ENCODE data around the gene SPRED1.

The SPRED1 gene

GRCh38 chr15:38283010-38283409 is 30.4 kb downstream of the SPRED1 start:
- DNase-seq (ENCODE audit: low spot score), result no peak

GRCh38 chr15:38285456-38285855 is 32.8 kb downstream of the SPRED1 start:
- no peak for DNase-seq (ENCODE audit: low spot score)

DNA sequence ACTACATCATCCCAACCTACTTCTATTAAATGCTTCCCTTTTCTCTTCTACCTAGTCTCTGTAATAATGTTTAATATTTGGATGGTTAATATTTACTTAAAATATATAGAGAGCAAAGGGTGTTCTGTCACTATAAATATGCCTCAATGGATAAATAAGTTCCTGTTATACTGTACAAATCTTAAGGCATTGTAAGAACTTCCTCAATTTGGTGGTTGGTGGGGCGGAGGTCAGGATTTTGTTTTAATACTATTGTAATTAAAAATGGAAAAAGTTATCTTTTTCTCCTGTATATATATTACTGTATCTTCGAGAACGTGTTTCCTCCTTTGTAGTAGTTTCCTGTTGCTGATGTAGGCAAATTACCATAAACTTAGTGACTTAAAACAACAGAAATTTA is 41.5 kb downstream of the SPRED1 start:
- DNase-seq (ENCODE audit: low spot score), result no peak

- no peak for DNase-seq (ENCODE audit: low spot score)
Observed at GRCh38 chr15:38297623-38298388, 45.2 kb downstream of the SPRED1 start.

DNA sequence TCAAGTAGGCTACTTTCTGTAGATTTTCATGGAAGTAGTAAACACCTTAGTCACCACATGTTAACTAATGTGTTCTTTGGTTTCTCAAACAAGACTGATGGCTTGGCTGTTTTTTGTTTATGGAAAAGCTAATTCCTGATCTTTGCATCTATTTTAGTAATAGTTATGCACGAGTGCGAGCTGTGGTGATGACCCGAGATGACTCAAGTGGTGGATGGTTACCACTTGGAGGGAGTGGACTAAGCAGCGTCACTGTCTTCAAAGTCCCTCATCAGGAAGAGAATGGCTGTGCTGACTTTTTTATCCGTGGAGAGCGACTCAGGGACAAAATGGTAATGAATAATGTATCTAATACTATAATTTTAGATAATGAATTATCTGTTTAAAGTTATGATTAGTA is 46.6 kb downstream of the SPRED1 start:
- peak; percentile 41 for DNase-seq (ENCODE audit: low spot score)

DNA sequence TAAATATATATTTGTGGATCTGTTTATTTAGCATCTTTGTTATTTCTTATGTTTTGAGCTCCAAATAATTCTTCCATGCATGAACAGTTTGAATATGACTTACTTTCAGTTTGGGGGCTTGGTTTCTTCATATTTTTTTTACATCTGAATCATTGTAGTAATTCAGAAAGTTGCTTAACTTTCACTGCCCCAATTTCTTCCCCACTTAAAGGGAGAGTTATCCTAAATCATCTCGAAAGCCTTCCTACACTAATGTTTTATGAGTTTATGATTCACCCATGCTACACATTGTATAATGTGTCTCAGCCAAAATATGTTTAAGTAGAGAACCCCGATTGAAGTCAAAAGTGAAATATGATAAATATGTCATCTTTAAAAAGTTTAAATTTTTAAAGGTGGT is 47.8 kb downstream of the SPRED1 start:
- peak; percentile 10 for DNase-seq (ENCODE audit: low spot score)

DNA sequence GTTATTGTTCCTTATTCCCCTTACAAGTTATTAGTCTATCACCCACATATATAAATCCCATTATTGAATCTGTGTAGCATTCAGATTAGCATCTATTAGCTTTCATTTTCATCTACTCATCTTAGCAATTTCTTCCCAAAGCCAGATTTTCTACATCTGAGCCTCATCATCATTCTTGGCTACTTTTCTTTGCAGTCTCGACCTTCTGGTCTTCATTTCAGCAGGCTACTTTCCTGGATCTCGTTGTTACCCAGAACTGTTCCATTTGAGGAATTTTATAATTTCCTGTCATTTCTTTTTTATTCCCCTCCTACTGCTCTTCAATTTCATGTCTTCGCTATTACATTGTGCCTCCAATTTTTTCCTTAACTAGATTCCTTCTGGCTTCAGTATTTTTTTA is 51.8 kb downstream of the SPRED1 start:
- no peak for DNase-seq (ENCODE audit: low spot score)

GRCh38 chr15:38307251-38307650 is 54.6 kb downstream of the SPRED1 start:
- DNase-seq (ENCODE audit: low spot score), result no peak

DNA sequence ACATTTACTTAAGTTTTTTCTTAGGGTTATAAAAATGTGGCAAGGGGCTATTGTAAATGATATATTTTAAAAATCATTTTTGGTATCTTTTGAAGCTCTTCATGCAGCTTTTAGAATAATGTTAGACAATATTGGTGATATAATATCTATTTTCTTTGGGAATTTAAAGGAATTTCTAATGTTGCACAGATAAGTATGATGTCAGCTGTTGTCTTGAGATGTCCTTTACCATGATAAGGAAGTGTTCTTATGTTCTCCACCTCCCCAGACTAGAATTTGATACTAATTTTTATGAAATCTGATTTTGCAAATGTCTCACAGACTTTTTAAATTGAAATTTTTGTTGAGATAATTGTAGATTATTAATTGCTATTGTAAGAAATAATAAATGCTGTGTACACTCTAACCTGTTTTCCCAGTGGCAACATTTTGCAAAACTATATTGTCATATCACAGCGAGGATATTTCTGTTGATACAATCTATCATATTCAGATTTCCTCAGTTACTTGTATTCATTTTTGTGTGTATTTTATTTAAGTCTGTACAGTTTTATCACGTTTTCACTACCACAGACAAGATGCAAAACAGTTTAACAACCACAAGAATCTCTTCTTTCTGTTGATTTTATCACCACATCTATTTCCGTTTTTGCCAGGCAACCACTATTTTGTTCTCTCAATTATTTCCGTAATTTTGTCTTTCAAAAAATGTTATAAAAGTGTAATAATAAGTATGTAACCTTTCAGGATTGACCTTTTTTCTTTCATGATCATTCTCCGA is 55.4 kb downstream of the SPRED1 start:
- no peak for DNase-seq (ENCODE audit: low spot score)

DNA sequence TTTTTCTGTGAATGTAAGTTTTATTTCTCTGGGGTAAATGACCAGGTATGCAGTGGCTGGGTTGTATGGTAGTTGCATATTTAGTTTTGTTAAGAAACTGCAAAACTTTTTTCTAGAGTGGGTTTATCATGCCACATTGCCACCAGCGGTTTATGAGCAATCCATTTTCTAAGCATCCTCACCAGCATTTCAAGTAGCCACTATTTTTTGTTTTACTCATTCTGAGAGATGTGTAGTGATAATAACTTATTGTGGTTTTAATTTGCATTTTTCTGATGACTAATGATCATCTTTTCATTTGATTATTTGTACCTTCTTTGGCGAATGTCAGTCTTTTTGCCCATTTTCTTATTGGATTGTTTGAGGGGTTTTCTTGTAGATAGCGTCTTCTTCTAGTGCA is 56.2 kb downstream of the SPRED1 start:
- DNase-seq (ENCODE audit: low spot score), result no peak

DNA sequence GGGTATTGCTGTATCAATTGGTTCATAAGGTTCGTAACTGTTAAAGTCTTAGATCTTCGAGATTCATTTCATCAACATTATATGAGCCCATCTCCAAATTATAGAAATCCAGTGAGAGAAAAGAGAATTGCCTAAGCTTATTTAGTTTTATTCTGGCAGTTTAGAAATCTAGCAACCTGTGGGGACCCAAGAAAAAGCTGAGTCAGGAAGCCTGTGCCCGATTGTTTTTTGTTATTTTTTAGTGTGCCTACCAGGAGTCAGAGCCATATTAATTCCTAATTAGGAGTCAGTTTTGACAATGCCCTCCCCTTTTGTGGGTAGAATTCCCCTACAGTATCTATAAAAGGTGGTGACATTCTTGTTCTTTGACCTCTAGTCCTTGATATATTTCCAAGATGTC is 59.6 kb downstream of the SPRED1 start:
- no peak for DNase-seq (ENCODE audit: low spot score)

DNA sequence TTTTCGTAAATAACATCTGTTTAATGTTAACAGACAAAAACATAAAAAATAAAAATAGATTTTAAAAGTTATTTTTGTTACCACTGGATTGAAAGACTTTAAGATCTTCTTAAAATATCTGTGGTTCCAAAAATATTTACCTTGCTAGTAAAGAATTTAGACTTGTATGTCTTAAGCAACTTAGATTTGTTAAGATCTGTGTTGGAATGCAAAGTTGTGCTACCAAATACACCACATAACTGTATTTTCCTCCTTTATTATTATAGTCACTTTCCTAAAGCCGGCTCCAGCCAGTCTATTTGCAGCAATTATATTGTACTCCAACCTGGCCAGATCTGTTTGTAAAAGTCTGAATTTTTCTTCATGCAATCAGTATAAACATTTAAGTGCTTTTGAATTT is 63.7 kb downstream of the SPRED1 start:
- DNase-seq (ENCODE audit: low spot score), result no peak

DNA sequence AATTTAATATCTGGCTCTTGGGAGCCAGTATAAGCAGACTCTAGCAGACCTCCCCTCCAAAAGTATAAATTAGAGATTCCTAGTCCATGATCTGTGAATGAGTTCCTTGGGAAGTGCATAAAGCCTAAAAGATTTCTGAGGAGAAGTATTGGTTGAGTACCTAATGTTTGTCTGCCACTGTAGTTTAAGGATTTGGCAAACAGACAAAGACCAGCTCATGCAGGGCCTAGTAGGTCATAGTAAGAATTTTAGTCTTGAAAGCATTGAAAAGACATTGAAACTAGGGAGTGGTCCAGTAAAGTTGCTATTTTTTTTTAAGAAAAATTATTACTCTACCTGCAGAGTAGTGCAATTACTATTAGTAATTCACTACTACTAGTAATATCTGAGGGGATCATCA is 67.5 kb downstream of the SPRED1 start:
- DNase-seq (ENCODE audit: low spot score), result no peak

- no peak for DNase-seq (ENCODE audit: low spot score)
Observed at GRCh38 chr15:38320866-38321265, 68.2 kb downstream of the SPRED1 start.

- no peak for DNase-seq (ENCODE audit: low spot score)
Observed at GRCh38 chr15:38323895-38324294, 71.3 kb downstream of the SPRED1 start.

- no peak for DNase-seq (ENCODE audit: low spot score)
Observed at GRCh38 chr15:38324939-38325647, 72.5 kb downstream of the SPRED1 start.

GRCh38 chr15:38325648-38325990 is 73.0 kb downstream of the SPRED1 start:
- DNase-seq (ENCODE audit: low spot score), result no peak

GRCh38 chr15:38332711-38333110 is 80.1 kb downstream of the SPRED1 start:
- no peak for DNase-seq (ENCODE audit: low spot score)

DNA sequence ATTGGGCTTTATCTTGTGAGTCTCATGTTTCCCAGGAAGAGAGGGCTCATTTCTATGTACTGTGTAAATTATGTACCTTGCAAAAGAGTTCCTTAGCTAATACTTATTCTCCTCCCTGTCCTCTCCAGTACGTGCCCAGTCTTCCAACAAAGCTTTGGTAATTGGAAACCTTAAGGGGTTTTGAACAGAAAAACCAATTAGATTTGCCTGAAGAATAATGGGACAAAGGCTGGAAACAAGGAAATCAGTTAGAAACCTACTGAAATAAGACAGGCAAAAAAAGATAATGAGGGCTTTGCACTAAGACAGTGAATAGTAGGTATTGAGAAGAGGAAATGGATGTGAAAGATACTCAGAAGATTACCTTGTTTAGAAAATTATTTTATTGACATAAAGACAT is 82.5 kb downstream of the SPRED1 start:
- DNase-seq (ENCODE audit: low spot score), result no peak

GRCh38 chr15:38344351-38344750 is 91.7 kb downstream of the SPRED1 start:
- no peak for DNase-seq (ENCODE audit: low spot score)

- no peak for DNase-seq (ENCODE audit: low spot score)
Observed at GRCh38 chr15:38349251-38349650, 96.6 kb downstream of the SPRED1 start.

- DNase-seq (ENCODE audit: low spot score), result no peak
Observed at GRCh38 chr15:38351466-38351865, 98.8 kb downstream of the SPRED1 start.

DNA sequence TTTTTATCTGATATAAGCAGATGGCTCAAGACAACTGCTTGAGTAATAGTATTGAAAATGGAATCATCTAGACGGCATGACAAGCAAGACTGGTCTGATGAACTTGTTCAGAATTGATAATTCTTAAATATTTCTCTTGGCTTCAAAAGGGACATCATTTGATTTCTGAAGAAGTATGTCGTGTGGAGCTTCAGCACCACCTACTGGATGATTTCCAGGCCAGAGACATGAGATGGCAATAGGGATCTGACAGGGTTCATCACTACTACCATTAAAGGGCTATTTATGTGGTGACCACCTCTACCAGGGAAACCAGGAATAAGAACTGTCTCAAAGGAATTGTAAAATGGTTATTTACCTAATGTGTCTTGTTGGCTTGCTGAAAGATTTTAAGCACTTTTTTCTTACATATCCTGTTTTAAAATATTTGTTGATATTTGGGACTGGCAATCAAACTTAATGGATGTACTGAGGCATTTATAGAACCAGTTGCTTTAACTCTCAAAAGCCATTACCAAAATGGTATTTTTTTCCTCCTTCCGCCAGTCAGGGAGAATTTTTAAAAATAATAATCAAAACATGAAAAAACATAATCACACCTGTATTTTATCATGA is 101.8 kb downstream of the SPRED1 start:
- peak; percentile 34 for DNase-seq (ENCODE audit: low spot score)

All from hepatic stellate cell (primary cell).